Prostate gland (tissue), 2 donors: ENCODE measurements around the gene TP53I13. TPM values are rescaled to one million over a fixed set of nuclear protein-coding genes. Genes with fewer than 3 reads are reported as not detected.

Experiments used
- DNase-seq: peaks from one replicate; pipeline ENCODE4 v3.0.0-alpha.2; 2019; ENCODE audit warnings: low spot score
- H3K27ac ChIP-seq, 2 donors: fragments of 200-600 bp; sonication (generic); 2 replicates each; pipeline ENCODE4 v1.5.1; 2017 to 2019
- H3K27me3 ChIP-seq: fragments of 200-600 bp; sonication (generic); replicated peaks from 2 replicates; pipeline ENCODE4 v1.5.1; 2019; ENCODE audit not compliant: insufficient read depth
- H3K36me3 ChIP-seq, 2 donors: fragments of 200-600 bp; sonication (generic); 1 replicate in 1 of 2; 2 replicates in 1 of 2; pipeline versions ENCODE4 v1.5.1 to v1.8.1; 2017 to 2019
- H3K4me1 ChIP-seq: fragments of 200-600 bp; sonication (generic); replicated peaks from 2 replicates; pipeline ENCODE4 v1.5.1; 2019
- H3K4me3 ChIP-seq, 2 donors: fragments of 200-600 bp; sonication (generic); 2 replicates each; pipeline ENCODE4 v1.5.1; 2017 to 2019
- H3K9me3 ChIP-seq: fragments of 200-600 bp; sonication (generic); 2 replicates; pipeline ENCODE4 v1.5.1; 2017
- CTCF ChIP-seq, 4 experiments: fragments of 200-600 bp in 2 of 4; fragments of 450-650 bp in 2 of 4; sonication (generic) in 2 of 4; IDR thresholded peaks; 1 replicate in 3 of 4; 2 replicates in 1 of 4; pipeline ENCODE4 v1.5.1; 2016 to 2019; ENCODE audit warnings: antibody characterized with exemption in 4 of 4, mild to moderate bottlenecking in 2 of 4, moderate library complexity in 2 of 4
- POLR2A ChIP-seq: fragments of 450-650 bp; IDR thresholded peaks from one replicate; pipeline ENCODE4 v1.6.1; 2016; ENCODE audit warnings: antibody characterized with exemption, mild to moderate bottlenecking
- POLR2AphosphoS5 ChIP-seq: sonication (generic); formaldehyde crosslinking; IDR thresholded peaks from one replicate; pipeline ENCODE4 v1.6.1; 2017; ENCODE audit warnings: antibody characterized with exemption
- WGBS: methylation state at CpG from one replicate; pipeline ENCODE4 v1.1.5; 2018; 5-methylcytosine and 5-hydroxymethylcytosine counted together
- intact Hi-C: fragments of 100-400 bp; cut with DNase I; formaldehyde crosslinking; loops from one replicate; pipeline ENCODE4 v1.14.2; 2022
- total RNA-seq, 2 donors: library from RNA; depleted of rRNA; stranded (reverse); fragments of >200 nt; gene quantifications; one replicate each; pipeline ENCODE4 v1.1.0, GENCODE V29; 2016

Gene TP53I13
- total RNA-seq, 2 donors from 2014 or later, result 52.5 to 82.0 TPM

GRCh38 chr17:29603109-29603674, 34.7 kb downstream of the TP53I13 start:
- no peaks in the 10 kb centered on the region for H3K36me3 ChIP-seq
- no peak overlapping the region for H3K4me3 ChIP-seq
- no peak for DNase-seq
- no peaks in the 10 kb centered on the region for H3K4me1 ChIP-seq
- no peaks in the 10 kb centered on the region for H3K27me3 ChIP-seq
- H3K27ac ChIP-seq, result no peak overlapping the region
- H3K9me3 ChIP-seq, result no peaks in the 10 kb centered on the region
- TF ChIP-seq CTCF (IDR thresholded peaks at IDR 0.05) (no peak), POLR2A (no peak), POLR2AphosphoS5 (no peak)
- WGBS, result 98% methylated on average over 6 of the region's 6 CpGs
- intact Hi-C loops, result no loop called here

- DNase-seq, result no peak
- H3K36me3 ChIP-seq, result no peaks in the 10 kb centered on the region
- no peak overlapping the region for H3K27ac ChIP-seq
- TF ChIP-seq CTCF (IDR thresholded peaks at IDR 0.05), result no peak
- TF ChIP-seq POLR2A, result no peak
- TF ChIP-seq POLR2AphosphoS5, result no peak
- no peaks in the 10 kb centered on the region for H3K27me3 ChIP-seq
- intact Hi-C loops, result no loop called here
- H3K4me3 ChIP-seq, result no peak overlapping the region
- no peaks in the 10 kb centered on the region for H3K9me3 ChIP-seq
- H3K4me1 ChIP-seq, result no peaks in the 10 kb centered on the region
- WGBS, result 90% methylated on average over 29 of the region's 29 CpGs
Observed at GRCh38 chr17:29607557-29608195, 39.2 kb downstream of the TP53I13 start.

GRCh38 chr17:29608986-29609385, 40.5 kb downstream of the TP53I13 start:
- Histone ChIP-seq H3K4me3 (no peak overlapping the region), H3K27ac (no peak overlapping the region)
- 89% methylated on average over 15 of the region's 15 CpGs for WGBS

DNA sequence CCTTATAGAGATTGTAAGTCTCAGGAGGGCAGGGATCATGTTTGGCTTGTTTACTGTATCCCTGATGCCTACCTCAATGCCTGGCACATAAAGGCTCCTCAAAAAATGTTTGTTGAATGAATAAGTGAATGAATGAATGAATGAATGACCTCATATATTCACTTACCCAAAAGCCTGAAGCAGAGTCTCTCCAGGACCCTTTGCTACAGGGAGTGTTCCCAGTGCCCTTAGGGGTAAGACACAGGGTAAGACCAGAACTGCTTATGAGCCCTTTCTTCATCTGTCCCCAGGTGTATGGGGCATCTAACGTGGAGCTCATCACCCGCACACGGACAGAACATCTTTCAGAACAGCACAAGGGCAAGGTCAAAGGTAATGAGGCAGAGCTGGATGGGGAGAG, 41.9 kb downstream of the TP53I13 start:
- TF ChIP-seq CTCF (IDR thresholded peaks at IDR 0.05) (no peak), POLR2AphosphoS5 (no peak), POLR2A (no peak)
- H3K27me3 ChIP-seq, result no peaks in the 10 kb centered on the region

More at GRCh38 chr17:29608986-29609385, 40.5 kb downstream of the TP53I13 start:
- no peaks in the 10 kb centered on the region for H3K9me3 ChIP-seq
- no peaks in the 10 kb centered on the region for H3K27me3 ChIP-seq
- DNase-seq, result no peak
- intact Hi-C loops, result no loop called here
- H3K36me3 ChIP-seq, result no peaks in the 10 kb centered on the region
- TF ChIP-seq CTCF (IDR thresholded peaks at IDR 0.05) (no peak), POLR2A (no peak), POLR2AphosphoS5 (no peak)
- H3K4me1 ChIP-seq, result peaks cover 2% of the 10 kb centered on the region

More for the DNA sequence above, 41.9 kb downstream of the TP53I13 start:
- no peak for DNase-seq
- Histone ChIP-seq H3K9me3 (no peaks in the 10 kb centered on the region), H3K4me3 (no peak overlapping the region), H3K27ac (no peak overlapping the region), H3K36me3 (no peaks in the 10 kb centered on the region), H3K4me1 (peaks cover 5% of the 10 kb centered on the region)
- intact Hi-C loops, result no loop called here
- 91% methylated on average over 3 of the region's 3 CpGs for WGBS
